WTC11 (cell line): ENCODE measurements around the gene ZNF485.

ENCODE experiments used
- CREB1 ChIP-seq: sonication (generic); formaldehyde crosslinking; IDR thresholded peaks from 2 replicates; pipeline ENCODE4 v1.8.0; 2023; ENCODE audit warnings: mild to moderate bottlenecking, missing genetic modification reagents
- ZNF121 ChIP-seq: sonication (generic); formaldehyde crosslinking; IDR thresholded peaks from 2 replicates; pipeline ENCODE4 v1.8.0; 2023; ENCODE audit warnings: missing genetic modification reagents
- ZNF671 ChIP-seq: fragments of 250-450 bp; sonication (Bioruptor Pico); IDR thresholded peaks from 2 replicates; pipeline ENCODE4 v1.8.0; 2021; ENCODE audit warnings: mild to moderate bottlenecking
- TF ChIP-seq, protein P1 (sequence below): fragments of 200-600 bp; IDR thresholded peaks from 2 replicates; pipeline ENCODE4 v1.8.0; 2022; ENCODE audit warnings: antibody characterized with exemption
- TF ChIP-seq, protein P2 (sequence below): sonication (generic); formaldehyde crosslinking; IDR thresholded peaks from 2 replicates; pipeline ENCODE4 v1.8.1; 2023; ENCODE audit warnings: mild to moderate bottlenecking, moderate library complexity, missing genetic modification reagents
- TF ChIP-seq, protein P3 (sequence below): sonication (generic); formaldehyde crosslinking; IDR thresholded peaks from 2 replicates; pipeline ENCODE4 v1.8.1; 2023; ENCODE audit warnings: mild to moderate bottlenecking, missing genetic modification reagents
- TF ChIP-seq, protein P4 (sequence below): sonication (generic); formaldehyde crosslinking; IDR thresholded peaks from 2 replicates; pipeline ENCODE4 v1.8.1; 2022; ENCODE audit warnings: low read depth, missing genetic modification reagents, borderline replicate concordance
- TF ChIP-seq, protein P5 (sequence below): fragments of 250-450 bp; sonication (Bioruptor Pico); IDR thresholded peaks from 2 replicates; pipeline ENCODE4 v1.9.0; 2021; ENCODE audit warnings: mild to moderate bottlenecking
- TF ChIP-seq, protein P6 (sequence below): sonication (generic); formaldehyde crosslinking; IDR thresholded peaks from 2 replicates; pipeline ENCODE4 v1.8.1; 2023; ENCODE audit warnings: mild to moderate bottlenecking, missing genetic modification reagents, moderate library complexity
- TF ChIP-seq, protein P7 (sequence below): fragments of 250-450 bp; sonication (Bioruptor Pico); IDR thresholded peaks from 2 replicates; pipeline ENCODE4 v1.9.0; 2021; ENCODE audit warnings: moderate library complexity, mild to moderate bottlenecking, inconsistent platforms, borderline replicate concordance
- TF ChIP-seq, protein P8 (sequence below): sonication (generic); formaldehyde crosslinking; IDR thresholded peaks from 2 replicates; pipeline ENCODE4 v1.8.0; 2022; ENCODE audit warnings: missing genetic modification reagents

DNA sequence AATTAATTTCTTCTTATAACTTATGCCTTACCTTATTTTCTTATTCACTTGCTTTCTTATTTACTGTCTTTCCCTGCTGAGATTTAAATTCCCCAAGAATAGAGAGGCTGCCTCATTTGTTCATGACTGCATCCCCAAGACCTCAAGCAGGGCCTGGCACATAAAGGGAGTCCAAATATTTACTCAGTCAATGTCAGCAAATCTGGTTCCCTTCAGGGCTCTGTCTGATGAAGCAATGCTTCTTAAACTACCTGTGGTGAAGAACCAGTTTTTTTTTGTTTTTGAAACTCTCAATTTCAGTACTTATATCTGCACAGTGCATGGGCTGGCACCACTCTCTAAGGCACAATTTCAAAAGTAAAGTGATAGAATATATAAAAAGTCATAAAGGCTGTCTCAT, 36.6 kb upstream of the ZNF485 start:
- TF ChIP-seq, protein P1, sequence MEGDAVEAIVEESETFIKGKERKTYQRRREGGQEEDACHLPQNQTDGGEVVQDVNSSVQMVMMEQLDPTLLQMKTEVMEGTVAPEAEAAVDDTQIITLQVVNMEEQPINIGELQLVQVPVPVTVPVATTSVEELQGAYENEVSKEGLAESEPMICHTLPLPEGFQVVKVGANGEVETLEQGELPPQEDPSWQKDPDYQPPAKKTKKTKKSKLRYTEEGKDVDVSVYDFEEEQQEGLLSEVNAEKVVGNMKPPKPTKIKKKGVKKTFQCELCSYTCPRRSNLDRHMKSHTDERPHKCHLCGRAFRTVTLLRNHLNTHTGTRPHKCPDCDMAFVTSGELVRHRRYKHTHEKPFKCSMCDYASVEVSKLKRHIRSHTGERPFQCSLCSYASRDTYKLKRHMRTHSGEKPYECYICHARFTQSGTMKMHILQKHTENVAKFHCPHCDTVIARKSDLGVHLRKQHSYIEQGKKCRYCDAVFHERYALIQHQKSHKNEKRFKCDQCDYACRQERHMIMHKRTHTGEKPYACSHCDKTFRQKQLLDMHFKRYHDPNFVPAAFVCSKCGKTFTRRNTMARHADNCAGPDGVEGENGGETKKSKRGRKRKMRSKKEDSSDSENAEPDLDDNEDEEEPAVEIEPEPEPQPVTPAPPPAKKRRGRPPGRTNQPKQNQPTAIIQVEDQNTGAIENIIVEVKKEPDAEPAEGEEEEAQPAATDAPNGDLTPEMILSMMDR: no peak
- TF ChIP-seq, protein P2, sequence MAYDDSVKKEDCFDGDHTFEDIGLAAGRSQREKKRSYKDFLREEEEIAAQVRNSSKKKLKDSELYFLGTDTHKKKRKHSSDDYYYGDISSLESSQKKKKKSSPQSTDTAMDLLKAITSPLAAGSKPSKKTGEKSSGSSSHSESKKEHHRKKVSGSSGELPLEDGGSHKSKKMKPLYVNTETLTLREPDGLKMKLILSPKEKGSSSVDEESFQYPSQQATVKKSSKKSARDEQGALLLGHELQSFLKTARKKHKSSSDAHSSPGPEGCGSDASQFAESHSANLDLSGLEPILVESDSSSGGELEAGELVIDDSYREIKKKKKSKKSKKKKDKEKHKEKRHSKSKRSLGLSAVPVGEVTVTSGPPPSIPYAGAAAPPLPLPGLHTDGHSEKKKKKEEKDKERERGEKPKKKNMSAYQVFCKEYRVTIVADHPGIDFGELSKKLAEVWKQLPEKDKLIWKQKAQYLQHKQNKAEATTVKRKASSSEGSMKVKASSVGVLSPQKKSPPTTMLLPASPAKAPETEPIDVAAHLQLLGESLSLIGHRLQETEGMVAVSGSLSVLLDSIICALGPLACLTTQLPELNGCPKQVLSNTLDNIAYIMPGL: no peak
- TF ChIP-seq ZNF121 (no peak), ZNF671 (CRISPR knock-in tag) (no peak), CREB1 (CRISPR knock-in tag) (no peak)
- TF ChIP-seq, protein P3, sequence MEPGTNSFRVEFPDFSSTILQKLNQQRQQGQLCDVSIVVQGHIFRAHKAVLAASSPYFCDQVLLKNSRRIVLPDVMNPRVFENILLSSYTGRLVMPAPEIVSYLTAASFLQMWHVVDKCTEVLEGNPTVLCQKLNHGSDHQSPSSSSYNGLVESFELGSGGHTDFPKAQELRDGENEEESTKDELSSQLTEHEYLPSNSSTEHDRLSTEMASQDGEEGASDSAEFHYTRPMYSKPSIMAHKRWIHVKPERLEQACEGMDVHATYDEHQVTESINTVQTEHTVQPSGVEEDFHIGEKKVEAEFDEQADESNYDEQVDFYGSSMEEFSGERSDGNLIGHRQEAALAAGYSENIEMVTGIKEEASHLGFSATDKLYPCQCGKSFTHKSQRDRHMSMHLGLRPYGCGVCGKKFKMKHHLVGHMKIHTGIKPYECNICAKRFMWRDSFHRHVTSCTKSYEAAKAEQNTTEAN (CRISPR knock-in tag): no peak
- TF ChIP-seq, protein P4, sequence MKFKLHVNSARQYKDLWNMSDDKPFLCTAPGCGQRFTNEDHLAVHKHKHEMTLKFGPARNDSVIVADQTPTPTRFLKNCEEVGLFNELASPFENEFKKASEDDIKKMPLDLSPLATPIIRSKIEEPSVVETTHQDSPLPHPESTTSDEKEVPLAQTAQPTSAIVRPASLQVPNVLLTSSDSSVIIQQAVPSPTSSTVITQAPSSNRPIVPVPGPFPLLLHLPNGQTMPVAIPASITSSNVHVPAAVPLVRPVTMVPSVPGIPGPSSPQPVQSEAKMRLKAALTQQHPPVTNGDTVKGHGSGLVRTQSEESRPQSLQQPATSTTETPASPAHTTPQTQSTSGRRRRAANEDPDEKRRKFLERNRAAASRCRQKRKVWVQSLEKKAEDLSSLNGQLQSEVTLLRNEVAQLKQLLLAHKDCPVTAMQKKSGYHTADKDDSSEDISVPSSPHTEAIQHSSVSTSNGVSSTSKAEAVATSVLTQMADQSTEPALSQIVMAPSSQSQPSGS (CRISPR knock-in tag): no peak
- TF ChIP-seq, protein P5, sequence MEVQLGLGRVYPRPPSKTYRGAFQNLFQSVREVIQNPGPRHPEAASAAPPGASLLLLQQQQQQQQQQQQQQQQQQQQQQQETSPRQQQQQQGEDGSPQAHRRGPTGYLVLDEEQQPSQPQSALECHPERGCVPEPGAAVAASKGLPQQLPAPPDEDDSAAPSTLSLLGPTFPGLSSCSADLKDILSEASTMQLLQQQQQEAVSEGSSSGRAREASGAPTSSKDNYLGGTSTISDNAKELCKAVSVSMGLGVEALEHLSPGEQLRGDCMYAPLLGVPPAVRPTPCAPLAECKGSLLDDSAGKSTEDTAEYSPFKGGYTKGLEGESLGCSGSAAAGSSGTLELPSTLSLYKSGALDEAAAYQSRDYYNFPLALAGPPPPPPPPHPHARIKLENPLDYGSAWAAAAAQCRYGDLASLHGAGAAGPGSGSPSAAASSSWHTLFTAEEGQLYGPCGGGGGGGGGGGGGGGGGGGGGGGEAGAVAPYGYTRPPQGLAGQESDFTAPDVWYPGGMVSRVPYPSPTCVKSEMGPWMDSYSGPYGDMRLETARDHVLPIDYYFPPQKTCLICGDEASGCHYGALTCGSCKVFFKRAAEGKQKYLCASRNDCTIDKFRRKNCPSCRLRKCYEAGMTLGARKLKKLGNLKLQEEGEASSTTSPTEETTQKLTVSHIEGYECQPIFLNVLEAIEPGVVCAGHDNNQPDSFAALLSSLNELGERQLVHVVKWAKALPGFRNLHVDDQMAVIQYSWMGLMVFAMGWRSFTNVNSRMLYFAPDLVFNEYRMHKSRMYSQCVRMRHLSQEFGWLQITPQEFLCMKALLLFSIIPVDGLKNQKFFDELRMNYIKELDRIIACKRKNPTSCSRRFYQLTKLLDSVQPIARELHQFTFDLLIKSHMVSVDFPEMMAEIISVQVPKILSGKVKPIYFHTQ (CRISPR knock-in tag): no peak
- TF ChIP-seq, protein P6, sequence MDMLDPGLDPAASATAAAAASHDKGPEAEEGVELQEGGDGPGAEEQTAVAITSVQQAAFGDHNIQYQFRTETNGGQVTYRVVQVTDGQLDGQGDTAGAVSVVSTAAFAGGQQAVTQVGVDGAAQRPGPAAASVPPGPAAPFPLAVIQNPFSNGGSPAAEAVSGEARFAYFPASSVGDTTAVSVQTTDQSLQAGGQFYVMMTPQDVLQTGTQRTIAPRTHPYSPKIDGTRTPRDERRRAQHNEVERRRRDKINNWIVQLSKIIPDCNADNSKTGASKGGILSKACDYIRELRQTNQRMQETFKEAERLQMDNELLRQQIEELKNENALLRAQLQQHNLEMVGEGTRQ (CRISPR knock-in tag): no peak
- TF ChIP-seq, protein P7, sequence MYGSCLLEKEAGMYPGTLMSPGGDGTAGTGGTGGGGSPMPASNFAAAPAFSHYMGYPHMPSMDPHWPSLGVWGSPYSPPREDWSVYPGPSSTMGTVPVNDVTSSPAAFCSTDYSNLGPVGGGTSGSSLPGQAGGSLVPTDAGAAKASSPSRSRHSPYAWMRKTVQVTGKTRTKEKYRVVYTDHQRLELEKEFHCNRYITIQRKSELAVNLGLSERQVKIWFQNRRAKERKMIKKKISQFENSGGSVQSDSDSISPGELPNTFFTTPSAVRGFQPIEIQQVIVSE (CRISPR knock-in tag): no peak
- TF ChIP-seq, protein P8, sequence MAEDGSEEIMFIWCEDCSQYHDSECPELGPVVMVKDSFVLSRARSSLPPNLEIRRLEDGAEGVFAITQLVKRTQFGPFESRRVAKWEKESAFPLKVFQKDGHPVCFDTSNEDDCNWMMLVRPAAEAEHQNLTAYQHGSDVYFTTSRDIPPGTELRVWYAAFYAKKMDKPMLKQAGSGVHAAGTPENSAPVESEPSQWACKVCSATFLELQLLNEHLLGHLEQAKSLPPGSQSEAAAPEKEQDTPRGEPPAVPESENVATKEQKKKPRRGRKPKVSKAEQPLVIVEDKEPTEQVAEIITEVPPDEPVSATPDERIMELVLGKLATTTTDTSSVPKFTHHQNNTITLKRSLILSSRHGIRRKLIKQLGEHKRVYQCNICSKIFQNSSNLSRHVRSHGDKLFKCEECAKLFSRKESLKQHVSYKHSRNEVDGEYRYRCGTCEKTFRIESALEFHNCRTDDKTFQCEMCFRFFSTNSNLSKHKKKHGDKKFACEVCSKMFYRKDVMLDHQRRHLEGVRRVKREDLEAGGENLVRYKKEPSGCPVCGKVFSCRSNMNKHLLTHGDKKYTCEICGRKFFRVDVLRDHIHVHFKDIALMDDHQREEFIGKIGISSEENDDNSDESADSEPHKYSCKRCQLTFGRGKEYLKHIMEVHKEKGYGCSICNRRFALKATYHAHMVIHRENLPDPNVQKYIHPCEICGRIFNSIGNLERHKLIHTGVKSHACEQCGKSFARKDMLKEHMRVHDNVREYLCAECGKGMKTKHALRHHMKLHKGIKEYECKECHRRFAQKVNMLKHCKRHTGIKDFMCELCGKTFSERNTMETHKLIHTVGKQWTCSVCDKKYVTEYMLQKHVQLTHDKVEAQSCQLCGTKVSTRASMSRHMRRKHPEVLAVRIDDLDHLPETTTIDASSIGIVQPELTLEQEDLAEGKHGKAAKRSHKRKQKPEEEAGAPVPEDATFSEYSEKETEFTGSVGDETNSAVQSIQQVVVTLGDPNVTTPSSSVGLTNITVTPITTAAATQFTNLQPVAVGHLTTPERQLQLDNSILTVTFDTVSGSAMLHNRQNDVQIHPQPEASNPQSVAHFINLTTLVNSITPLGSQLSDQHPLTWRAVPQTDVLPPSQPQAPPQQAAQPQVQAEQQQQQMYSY (CRISPR knock-in tag): no peak
